Fibroblast of skin of scalp (primary cell): ENCODE data around the gene PPM1N. TPM values are rescaled to one million over a fixed set of nuclear protein-coding genes. Genes with fewer than 3 reads are reported as not detected.
A peak's percentile ranks its signal among the peaks of the same experiment; 100 is the strongest.

Experiments used
- DNase-seq: peaks from one replicate; pipeline ENCODE4 v3.0.0-alpha.2; 2013
- polyA plus RNA-seq, 2 experiments: library from polyadenylated mRNA; unstranded; fragments of 120-200 nt; gene quantifications; one replicate each; pipeline ENCODE4 v1.2.1, GENCODE V29; 2013; ENCODE audit not compliant: insufficient read length in 2 of 2

The PPM1N gene
- 1.4 TPM for polyA plus RNA-seq (2013, experiment 1 of 2; ENCODE audit: insufficient read length)
- polyA plus RNA-seq (2013, experiment 2 of 2; ENCODE audit: insufficient read length), result 0.84 TPM

- DNase-seq, result no peak
Observed at GRCh38 chr19:45498411-45499195, at the start of gene PPM1N. PPM1N (plus strand) TSS chr19:45498443; CDS start chr19:45498473, 30 bp downstream.

GRCh38 chr19:45448887-45449299, 49.4 kb upstream of the PPM1N start:
- no peak for DNase-seq

- DNase-seq, result no peak
Observed at GRCh38 chr19:45450012-45450333, 48.3 kb upstream of the PPM1N start.

- DNase-seq, result peak; percentile 63
Observed at GRCh38 chr19:45451131-45451849, 47.0 kb upstream of the PPM1N start.

GRCh38 chr19:45451850-45452387, 46.3 kb upstream of the PPM1N start:
- no peak for DNase-seq

- DNase-seq, result peak; percentile 99
Observed at GRCh38 chr19:45455707-45456499, 42.3 kb upstream of the PPM1N start.

- no peak for DNase-seq
Observed at GRCh38 chr19:45456500-45456815, 41.8 kb upstream of the PPM1N start.

- DNase-seq, result no peak
Observed at GRCh38 chr19:45457776-45458175, 40.5 kb upstream of the PPM1N start.

- no peak for DNase-seq
Observed at GRCh38 chr19:45460807-45461347, 37.4 kb upstream of the PPM1N start.

- DNase-seq, result no peak
Observed at GRCh38 chr19:45462174-45462573, 36.1 kb upstream of the PPM1N start.

- no peak for DNase-seq
Observed at GRCh38 chr19:45463241-45463640, 35.0 kb upstream of the PPM1N start.

GRCh38 chr19:45464274-45464673, 34.0 kb upstream of the PPM1N start:
- no peak for DNase-seq

- DNase-seq, result no peak
Observed at GRCh38 chr19:45464852-45465441, 33.3 kb upstream of the PPM1N start.

- DNase-seq, result no peak
Observed at GRCh38 chr19:45467115-45467455, 31.2 kb upstream of the PPM1N start.

GRCh38 chr19:45467456-45468158, 30.6 kb upstream of the PPM1N start, which contains the start of gene FOSB:
FOSB (plus strand) TSS chr19:45467996; CDS start chr19:45468587, 591 bp downstream.
- peak; percentile 96 for DNase-seq

- no peak for DNase-seq
Observed at GRCh38 chr19:45468159-45468651, 30.0 kb upstream of the PPM1N start.

GRCh38 chr19:45468803-45469131, 29.5 kb upstream of the PPM1N start:
- no peak for DNase-seq

GRCh38 chr19:45469132-45469944, 28.9 kb upstream of the PPM1N start:
- DNase-seq, result peak; percentile 96

GRCh38 chr19:45469945-45470761, 28.1 kb upstream of the PPM1N start:
- DNase-seq, result no peak

- no peak for DNase-seq
Observed at GRCh38 chr19:45470762-45471081, 27.5 kb upstream of the PPM1N start.
